Measurements from ENCODE around the gene C8G. TPM values are rescaled to one million over a fixed set of nuclear protein-coding genes. Genes with fewer than 3 reads are reported as not detected.

C8G gene
- polyA plus RNA-seq (ENCODE audit: insufficient read length in 3 of 3) = 1 to 10 TPM in 2 of 3 donors, under 1 TPM in 1; 0.83 to 1.3 (median 1.2) TPM
- long read RNA-seq, donor 1 = 0 reads
- long read RNA-seq, donor 2 = 0 reads
- long read RNA-seq, donor 3 = 0 reads
- long read RNA-seq, donor 4, partial matches to known transcripts = 0 of 1 reads
- long read RNA-seq, donor 4, other reads (novel, unspliced or antisense) = 0 of 1 reads
- long read RNA-seq, donor 5 = 0 reads
- long read RNA-seq, donor 6 = 0 reads
- long read RNA-seq, donor 7, partial matches to known transcripts = 0 of 1 reads
- long read RNA-seq, donor 7, other reads (novel, unspliced or antisense) = 0 of 1 reads
- long read RNA-seq, donor 8 = 0 reads
- long read RNA-seq, donor 9 = 0 reads
- long read RNA-seq, donor 10 = 0 reads
- long read RNA-seq, donor 11 = 0 reads
- long read RNA-seq, donor 12 = 0 reads
- long read RNA-seq, donor 13 = 0 reads
- long read RNA-seq, donor 14 = 0 reads
- long read RNA-seq, donor 15 = 0 reads
- long read RNA-seq, donor 16 = 0 reads

DNA sequence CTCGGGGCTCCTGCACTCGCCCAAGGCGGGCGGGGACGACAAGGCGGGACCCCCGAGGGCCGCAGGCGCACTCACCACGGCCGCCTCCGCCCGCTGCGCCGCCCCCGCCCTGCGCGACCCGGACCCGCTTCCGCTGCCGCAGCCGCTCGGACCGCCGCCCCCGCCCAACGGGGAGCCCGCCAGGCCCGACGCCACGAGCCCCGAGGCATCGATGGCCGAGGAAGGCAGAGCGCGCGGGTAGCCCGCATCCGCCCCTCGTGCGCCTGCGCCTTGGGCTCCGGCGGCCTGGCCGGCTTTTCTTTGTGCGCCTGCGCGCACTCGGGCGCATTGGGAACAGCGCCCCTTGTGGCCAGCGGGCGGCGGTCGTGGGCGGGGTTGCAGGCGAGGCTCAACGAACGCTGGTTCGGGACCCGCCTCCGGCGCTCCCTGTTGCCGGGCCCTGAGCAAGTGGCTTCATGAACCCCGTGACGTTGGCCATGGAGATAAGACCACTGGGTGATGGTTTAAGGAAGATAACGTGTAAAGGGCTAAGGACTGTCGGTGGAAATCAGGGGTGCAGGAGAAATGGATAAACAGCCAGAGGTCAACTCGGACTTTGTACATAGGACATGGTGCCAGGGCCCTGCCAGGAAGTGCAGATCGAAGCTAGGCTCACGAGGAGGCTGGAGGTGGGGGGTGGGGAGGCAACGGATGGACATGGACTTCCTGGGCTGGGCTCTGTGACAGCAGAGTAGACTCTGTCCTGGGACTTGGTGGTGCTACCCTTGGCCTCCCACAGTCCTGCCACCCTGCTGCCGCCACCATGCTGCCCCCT, at the start of gene C8G, which contains the start of gene FBXW5:
Gene C8G (plus strand): TSS at position 725 of the 814 bp plus-strand sequence. CDS start 78 bp downstream, at position 803.
Gene FBXW5 (minus strand): TSS at position 220 of the 814 bp plus-strand sequence. CDS start 655 bp downstream, outside the sequence.
- peak; percentile 94 for DNase-seq

DNA sequence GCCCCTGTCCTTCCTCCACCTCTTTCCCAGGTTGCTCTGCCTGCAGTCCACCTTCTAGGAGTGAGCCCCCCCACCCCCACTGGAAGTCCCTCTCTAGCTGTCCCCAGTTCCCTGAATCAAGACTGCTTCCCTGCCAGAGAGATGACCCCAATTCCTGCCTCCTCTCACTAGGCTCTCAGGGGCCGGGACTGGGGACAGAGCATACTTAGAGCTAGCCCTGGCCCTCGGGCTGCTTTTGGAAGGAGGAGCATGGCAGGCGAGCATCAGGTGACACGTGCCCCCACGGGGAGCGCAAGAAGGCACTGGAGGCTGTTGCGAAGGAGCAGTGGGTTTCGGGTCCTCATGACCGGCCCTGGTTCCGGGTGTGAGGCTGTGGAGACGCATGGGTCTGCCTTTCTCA, 49.0 kb upstream of the C8G start:
- no peak for DNase-seq

- no peak for DNase-seq
Measured at GRCh38 chr9:136898483-136899100, 46.5 kb upstream of the C8G start.

DNA sequence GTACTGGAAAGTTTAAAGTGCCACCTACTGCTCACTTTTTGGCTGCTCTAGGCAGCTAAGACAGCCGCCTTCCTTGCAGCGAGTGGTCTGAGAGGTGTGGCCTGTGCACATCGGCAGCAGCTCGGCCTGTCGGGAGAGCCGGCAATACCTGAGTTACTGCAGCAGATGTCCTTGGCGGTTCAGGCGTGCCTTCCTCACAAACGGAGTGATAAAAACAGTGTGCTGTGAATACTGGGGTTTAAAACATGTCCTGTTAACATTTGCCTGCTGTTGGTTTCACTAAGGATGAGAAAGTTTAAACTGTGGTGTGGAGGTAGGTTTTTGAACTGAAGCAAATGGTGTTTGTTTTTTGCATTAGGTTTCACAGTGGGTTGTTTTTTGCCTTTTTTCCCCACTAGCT, 45.8 kb upstream of the C8G start:
- DNase-seq = no peak

GRCh38 chr9:136900556-136900955, 44.5 kb upstream of the C8G start:
- no peak for DNase-seq

DNA sequence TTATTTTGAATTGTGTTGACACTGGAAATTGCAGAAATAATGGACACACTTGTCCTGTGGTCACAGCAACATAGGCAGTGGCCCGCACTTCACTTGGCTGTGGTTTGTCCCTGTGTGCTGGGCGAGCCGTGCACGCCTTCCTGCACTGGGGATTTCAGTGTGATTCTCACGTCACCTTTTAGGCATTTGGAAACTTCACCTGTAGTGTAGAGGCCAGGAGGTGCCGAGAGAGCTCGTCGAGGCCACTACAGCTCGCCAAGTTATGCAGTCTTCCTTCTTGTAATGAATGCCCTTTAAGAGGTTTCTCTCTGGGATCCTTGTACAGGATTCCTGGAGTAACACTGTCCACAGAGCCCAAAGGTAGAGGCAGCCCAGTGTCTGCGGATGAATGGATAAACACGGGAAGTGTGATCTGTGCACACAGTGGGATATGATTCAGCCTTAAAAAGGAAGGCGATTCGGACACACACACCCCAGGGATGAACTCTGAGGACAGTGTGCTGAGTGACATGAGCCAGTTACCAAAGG, 44.0 kb upstream of the C8G start:
- DNase-seq = no peak

GRCh38 chr9:136901516-136902258, 43.4 kb upstream of the C8G start:
- DNase-seq = no peak

GRCh38 chr9:136902259-136902821, 42.7 kb upstream of the C8G start:
- DNase-seq = no peak

DNA sequence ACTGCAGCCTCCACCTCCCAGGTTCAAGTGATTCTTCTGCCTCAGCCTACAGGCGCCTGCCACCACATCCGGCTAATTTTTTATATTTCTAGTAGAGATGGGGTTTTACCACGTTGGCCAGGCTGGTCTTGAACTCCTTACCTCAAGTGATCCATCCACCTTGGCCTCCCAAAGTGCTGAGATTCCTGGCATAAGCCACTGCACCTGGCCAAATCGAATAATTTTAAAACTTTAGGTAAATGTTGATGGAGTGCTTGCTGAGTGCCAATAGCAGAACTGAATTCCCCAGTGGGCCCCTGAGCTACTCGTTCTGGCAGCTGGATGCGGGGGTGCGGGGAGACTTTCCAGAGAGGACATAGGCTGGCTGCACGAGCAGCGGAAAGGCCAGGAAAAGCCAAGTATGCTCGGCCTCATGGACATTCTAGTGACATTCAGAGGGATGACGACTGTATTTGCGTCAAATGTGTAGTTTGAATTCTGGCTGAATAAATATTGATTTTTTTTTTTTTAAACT, 41.9 kb upstream of the C8G start:
- no peak for DNase-seq

DNA sequence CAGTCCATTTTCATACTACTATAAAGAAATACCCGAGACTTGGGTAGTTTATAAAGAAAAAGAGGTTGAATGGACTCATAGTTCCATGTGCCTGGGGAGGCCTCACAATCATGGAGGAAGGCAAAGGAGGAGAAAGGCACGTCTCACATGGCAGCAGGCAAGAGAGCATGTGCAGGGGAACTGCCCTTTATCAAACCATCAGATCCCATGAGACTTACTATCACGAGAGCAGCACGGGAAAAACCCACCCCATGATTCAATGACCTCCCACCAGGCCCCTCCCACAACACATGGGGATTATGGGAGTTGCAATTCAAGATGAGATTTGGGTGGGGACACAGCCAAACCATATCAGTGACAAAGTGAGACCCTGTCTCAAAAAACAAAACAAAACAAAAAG, 38.8 kb upstream of the C8G start:
- DNase-seq = no peak

DNA sequence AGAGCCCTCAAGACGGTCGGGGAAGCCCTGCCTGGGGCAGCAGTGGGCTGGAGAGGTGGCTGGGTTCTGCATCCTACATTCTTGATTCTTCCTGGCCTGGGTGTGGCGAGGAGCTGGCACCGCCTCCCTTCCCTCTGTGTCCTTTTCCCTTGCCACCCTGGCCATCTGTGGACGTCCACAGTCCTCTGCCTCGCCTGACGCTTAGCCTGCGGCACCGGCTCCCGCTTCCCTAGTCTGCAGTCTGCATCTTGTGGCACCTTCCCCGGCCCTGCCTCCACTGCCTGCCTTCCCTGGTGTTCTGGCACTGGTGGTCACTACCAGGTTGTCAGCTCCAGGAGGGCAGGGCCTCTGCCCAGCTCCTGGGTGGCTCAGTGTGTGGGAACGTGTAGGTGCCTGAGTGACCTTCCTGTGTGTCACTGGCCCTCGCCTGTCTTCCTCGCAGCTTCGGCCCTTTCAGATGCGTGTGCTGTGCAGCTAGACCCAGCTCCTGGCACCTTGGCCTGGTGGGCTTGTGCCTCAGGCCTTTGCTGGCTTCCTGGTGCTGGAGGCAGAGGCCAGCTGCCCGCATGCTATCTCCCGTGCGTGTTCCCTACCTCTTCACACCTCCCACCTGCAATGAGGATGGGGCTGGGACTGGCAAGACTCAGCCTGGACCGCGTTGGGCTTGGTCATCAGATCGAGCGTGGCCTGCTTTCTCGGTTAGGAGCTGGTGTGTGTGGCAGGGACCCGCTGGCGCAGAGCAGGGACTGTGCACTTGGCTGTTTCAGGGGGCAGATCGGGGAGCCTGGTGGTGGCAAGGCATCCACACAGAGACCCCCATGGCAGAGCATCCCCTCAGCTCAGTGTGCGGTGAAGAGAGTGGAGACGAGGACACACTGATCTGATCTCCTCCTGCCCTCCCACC, 37.8 kb upstream of the C8G start:
- no peak for DNase-seq

GRCh38 chr9:136910197-136910900, 34.7 kb upstream of the C8G start:
- DNase-seq = no peak

- no peak for DNase-seq
Measured at GRCh38 chr9:136910901-136911245, 34.2 kb upstream of the C8G start.

GRCh38 chr9:136913701-136914438, 31.2 kb upstream of the C8G start:
- no peak for DNase-seq

- DNase-seq = no peak
Measured at GRCh38 chr9:136915632-136916329, 29.3 kb upstream of the C8G start.

- no peak for DNase-seq
Measured at GRCh38 chr9:136916330-136917184, 28.5 kb upstream of the C8G start.

GRCh38 chr9:136917902-136918301, 27.1 kb upstream of the C8G start:
- DNase-seq = no peak
